Activated CD4-positive, alpha-beta T cell treated with anti-CD3 and anti-CD28 coated beads for 1 hour (primary cell): ENCODE measurements around the gene TLE3.

Experiments
- DNase-seq: peaks from one replicate; pipeline ENCODE4 v3.0.0-alpha.2; 2020

The TLE3 gene

GRCh38 chr15:69998541-69999391 lies 99.0 kb downstream of the TLE3 start:
- no peak for DNase-seq

- DNase-seq, result no peak
These were observed 99.9 kb downstream of the TLE3 start for GRCh38 chr15:69997813-69998212.
